Psoas muscle (tissue), 8 donors: ENCODE results near the gene SRL. TPM values are rescaled to one million over a fixed set of nuclear protein-coding genes. Genes with fewer than 3 reads are reported as not detected.
A peak's percentile ranks its signal among the peaks of the same experiment; 100 is the strongest.
"Not testable (repeated sequence)": the region's sequence is repeated elsewhere in the genome, so short reads cannot be mapped to it uniquely, and the experiment has no call there.

Source experiments
- ATAC-seq, 4 donors: fragments of 200-7000 bp; cut with Tn5 transposase; one replicate each; pipeline ENCODE4 v1.9.1; 2020; ENCODE audit warnings: moderate library complexity in 3 of 4, mild to moderate bottlenecking in 2 of 4
- DNase-seq, 2 donors: peaks; one replicate each; pipeline ENCODE4 v3.0.0-alpha.2; 2020
- H3K27ac ChIP-seq: fragments of 200-600 bp; one replicate; pipeline ENCODE4 v1.8.0; 2022
- H3K27me3 ChIP-seq, 3 donors: fragments of 200-600 bp in 1 of 3; one replicate each; pipeline versions ENCODE4 v1.6.1 to v1.8.0; 2013 to 2022; ENCODE audit warnings: low read length in 2 of 3, mild to moderate bottlenecking in 2 of 3, moderate library complexity in 1 of 3; ENCODE audit not compliant: insufficient read depth in 3 of 3
- H3K36me3 ChIP-seq, 2 donors: fragments of 200-600 bp in 1 of 2; one replicate each; pipeline versions ENCODE4 v1.6.1 to v1.8.0; 2013 to 2022; ENCODE audit warnings: low read depth in 1 of 2, mild to moderate bottlenecking in 1 of 2, moderate library complexity in 1 of 2; ENCODE audit not compliant: insufficient read depth in 1 of 2
- H3K4me1 ChIP-seq: fragments of 200-600 bp; one replicate; pipeline ENCODE4 v1.8.0; 2022
- H3K4me3 ChIP-seq: fragments of 200-600 bp; one replicate; pipeline ENCODE4 v1.8.0; 2022; ENCODE audit warnings: mild to moderate bottlenecking
- H3K9me3 ChIP-seq: fragments of 200-600 bp; one replicate; pipeline ENCODE4 v1.8.0; 2022
- WGBS, 3 donors: extraction: QIAGEN DNeasy Blood & Tissue Kit; methylation state at CpG; one replicate each; pipeline versions ENCODE4 v1.1.6 to v1.1.7; 2013; 5-methylcytosine and 5-hydroxymethylcytosine counted together
- intact Hi-C, 2 donors: fragments of 100-400 bp; cut with DNase I; formaldehyde crosslinking; loops; one replicate each; pipeline versions ENCODE4 v1.11.0 to v1.14.2; 2022
- polyA plus RNA-seq, 3 donors: library from polyadenylated mRNA; stranded (reverse); fragments of 200-250 nt; gene quantifications; one replicate each; pipeline ENCODE4 v1.2.3, GENCODE V29; 2013
- total RNA-seq, 4 donors: library from RNA; stranded (reverse); fragmentation: NEBNext Ultra II Directional in 2 of 4; extraction: Animal tissue kit (Norgen Biotek cat#: 25700) in 2 of 4; gene quantifications; one replicate each; pipeline versions ENCODE4 v1.2.1 to v1.2.4, GENCODE V29; 2021 to 2023
- TF ChIP-seq, protein P1 (sequence below): fragments of 200-600 bp; IDR thresholded peaks from one replicate; pipeline ENCODE4 v1.8.0; 2022; ENCODE audit warnings: antibody characterized with exemption
- donor health status: healthy with polysubstance abuse.
- donor health status: DM: no; HTN: no; CAD: no; lungs with moderate emphysema.
- donor health status: Bipolar disorder and iron deficiency.
- donor health status: healthy.
- donor health status: DM: yes; HTN: yes; CAD: no.
- donor health status: DM: no; HTN: no; CAD: no.
- donor health status: DM: no; HTN: no; CAD: no.
- donor health status: DM: yes; HTN: yes; CAD: no.

SRL gene
- total and polyA plus RNA-seq, 7 donors = 196 to 552 (median 305) TPM

DNA sequence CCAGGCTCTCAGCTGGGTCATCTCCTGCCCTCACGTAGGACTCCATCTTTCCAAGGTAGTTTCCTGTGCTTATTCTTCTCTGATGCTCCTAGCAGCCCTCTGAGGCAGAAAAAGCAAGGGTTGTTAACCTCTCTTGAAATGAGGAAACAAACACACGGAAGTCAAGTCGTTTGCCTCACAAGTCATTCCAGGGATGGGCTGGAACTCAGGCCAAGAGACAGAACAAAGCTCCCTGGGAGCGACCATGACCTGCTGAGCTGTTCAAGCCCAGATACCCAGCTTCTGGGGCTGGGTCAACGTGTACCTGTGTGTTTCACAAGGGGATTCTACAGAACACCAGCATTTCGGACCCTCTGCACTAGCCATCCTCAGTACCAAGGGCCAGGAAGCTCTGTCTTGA is 28.1 kb downstream of the SRL start:
- no peaks in the 10 kb centered on the region for H3K27me3 ChIP-seq
- TF ChIP-seq, protein P1, sequence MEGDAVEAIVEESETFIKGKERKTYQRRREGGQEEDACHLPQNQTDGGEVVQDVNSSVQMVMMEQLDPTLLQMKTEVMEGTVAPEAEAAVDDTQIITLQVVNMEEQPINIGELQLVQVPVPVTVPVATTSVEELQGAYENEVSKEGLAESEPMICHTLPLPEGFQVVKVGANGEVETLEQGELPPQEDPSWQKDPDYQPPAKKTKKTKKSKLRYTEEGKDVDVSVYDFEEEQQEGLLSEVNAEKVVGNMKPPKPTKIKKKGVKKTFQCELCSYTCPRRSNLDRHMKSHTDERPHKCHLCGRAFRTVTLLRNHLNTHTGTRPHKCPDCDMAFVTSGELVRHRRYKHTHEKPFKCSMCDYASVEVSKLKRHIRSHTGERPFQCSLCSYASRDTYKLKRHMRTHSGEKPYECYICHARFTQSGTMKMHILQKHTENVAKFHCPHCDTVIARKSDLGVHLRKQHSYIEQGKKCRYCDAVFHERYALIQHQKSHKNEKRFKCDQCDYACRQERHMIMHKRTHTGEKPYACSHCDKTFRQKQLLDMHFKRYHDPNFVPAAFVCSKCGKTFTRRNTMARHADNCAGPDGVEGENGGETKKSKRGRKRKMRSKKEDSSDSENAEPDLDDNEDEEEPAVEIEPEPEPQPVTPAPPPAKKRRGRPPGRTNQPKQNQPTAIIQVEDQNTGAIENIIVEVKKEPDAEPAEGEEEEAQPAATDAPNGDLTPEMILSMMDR = no peak
- WGBS, 3 donors = 28 to 48% (median 29%) methylated on average over 6 of the region's 6 CpGs
- no peak for DNase-seq
- H3K4me1 ChIP-seq = peaks cover 84% of the 10 kb centered on the region
- peak overlapping the region; percentile 19 for H3K4me3 ChIP-seq
- no peaks in the 10 kb centered on the region for H3K9me3 ChIP-seq
- ATAC-seq = peak in 1 of 4 donors; percentile 0
- peak overlapping the region; percentile 98 for H3K27ac ChIP-seq
- peaks cover 0 to 6% of the 10 kb centered on the region in 2 donors for H3K36me3 ChIP-seq
- intact Hi-C loops = loop anchor here in 1 of 2 donors (2.0 kb wide), 1 partner anchor 19 kb away; no protein-coding TSS in a partner anchor

DNA sequence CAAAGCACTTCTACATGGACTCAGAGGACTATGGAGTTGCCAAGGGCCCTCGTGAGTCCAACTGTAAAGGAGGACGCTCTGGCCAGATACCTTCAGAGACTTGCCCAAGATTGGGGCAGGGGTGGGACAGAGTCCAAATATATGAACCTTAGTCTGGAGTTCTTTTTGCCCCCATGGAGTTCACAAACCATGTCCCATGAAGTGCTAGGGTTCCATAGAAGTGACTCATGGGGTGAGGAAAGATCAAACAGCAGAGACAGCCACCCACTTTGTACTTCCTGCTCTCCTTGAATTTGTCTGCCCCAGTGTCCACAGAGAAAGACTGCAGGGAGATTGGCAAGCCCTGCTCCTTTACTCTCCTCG is 29.0 kb downstream of the SRL start:
- Histone ChIP-seq H3K4me1 (peaks cover 84% of the 10 kb centered on the region), H3K9me3 (no peaks in the 10 kb centered on the region), H3K4me3 (no peak overlapping the region), H3K27me3 (no peaks in the 10 kb centered on the region), H3K36me3 (peaks cover 0 to 6% of the 10 kb centered on the region in 2 donors), H3K27ac (peak overlapping the region; percentile 98)
- TF ChIP-seq, protein P1 = no peak
- intact Hi-C loops = no loop called here
- peak in 1 of 2 donors; percentile 64 for DNase-seq
- peak; percentile 35 to 63 (median 50) for ATAC-seq
- WGBS, 3 donors = 37 to 65% (median 38%) methylated on average over 3 of the region's 3 CpGs

DNA sequence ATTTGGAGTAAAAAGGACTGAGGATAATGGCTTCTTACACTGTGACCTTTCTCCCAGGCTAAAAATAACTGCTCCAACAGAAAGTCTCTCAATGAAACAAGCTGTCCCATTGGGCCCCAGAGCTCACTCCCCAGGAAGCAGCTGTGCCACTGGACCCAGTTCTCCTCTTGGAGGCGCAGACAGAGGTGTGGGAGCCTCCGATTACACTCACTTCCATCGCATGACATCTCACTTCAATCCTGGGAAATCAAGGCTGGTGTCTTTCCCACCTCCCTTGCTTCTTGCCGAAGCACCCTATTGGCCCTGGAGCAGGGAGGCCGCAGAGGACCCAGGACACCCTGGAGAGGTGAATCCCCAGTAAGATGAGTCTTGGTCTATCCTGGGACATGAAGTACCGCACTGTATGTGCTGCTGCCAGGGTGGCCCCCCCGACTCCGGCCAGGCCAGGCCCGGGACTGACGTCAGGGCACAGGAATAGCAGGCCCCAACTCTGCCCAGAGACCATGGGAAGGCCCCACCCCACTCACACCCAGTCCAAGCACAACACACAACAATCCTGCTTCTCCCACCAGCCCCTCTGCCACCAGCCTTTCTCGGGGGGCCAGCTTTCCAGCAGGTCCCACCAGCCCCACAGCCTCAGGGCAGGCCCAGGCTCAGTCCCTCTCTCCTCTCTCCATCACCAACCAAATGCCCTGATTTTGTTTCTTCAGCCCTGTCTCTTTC is 29.5 kb downstream of the SRL start:
- peak overlapping the region; percentile 24 for H3K4me3 ChIP-seq
- peak overlapping the region; percentile 98 for H3K27ac ChIP-seq
- ATAC-seq = peak; percentile 69 to 80 (median 74)
- H3K9me3 ChIP-seq = no peaks in the 10 kb centered on the region
- no peaks in the 10 kb centered on the region for H3K27me3 ChIP-seq
- 32 to 39% (median 36%) methylated on average over 11 of the region's 11 CpGs for WGBS, 3 donors
- peaks cover 84% of the 10 kb centered on the region for H3K4me1 ChIP-seq
- intact Hi-C loops = no loop called here
- peaks cover 0 to 6% of the 10 kb centered on the region in 2 donors for H3K36me3 ChIP-seq
- peak; percentile 87 to 96 for DNase-seq
- TF ChIP-seq, protein P1 = no peak

GRCh38 chr16:4211445-4212210 is 30.3 kb downstream of the SRL start:
- H3K27me3 ChIP-seq, intact Hi-C loops, ATAC-seq, DNase-seq, H3K9me3 ChIP-seq, H3K36me3 ChIP-seq: not testable (repeated sequence)
- peak overlapping the region; percentile 24 for H3K4me3 ChIP-seq
- peak overlapping the region; percentile 98 for H3K27ac ChIP-seq
- peaks cover 84% of the 10 kb centered on the region for H3K4me1 ChIP-seq
- WGBS, 3 donors = 85 to 87% (median 87%) methylated on average over 18 to 22 of the region's 22 CpGs

- Histone ChIP-seq H3K27me3 (no peaks in the 10 kb centered on the region), H3K9me3 (no peaks in the 10 kb centered on the region), H3K27ac (peak overlapping the region; percentile 82), H3K4me3 (no peak overlapping the region), H3K4me1 (peaks cover 88% of the 10 kb centered on the region), H3K36me3 (peaks cover 0 to 16% of the 10 kb centered on the region in 2 donors)
- 54 to 69% (median 57%) methylated on average over 6 of the region's 6 CpGs for WGBS, 3 donors
- no peak for DNase-seq
- ATAC-seq = no peak
- TF ChIP-seq, protein P1 = no peak
- intact Hi-C loops = loop anchor here in 1 of 2 donors (5.0 to 10.0 kb wide), 2 partner anchors 33 to 125 kb away; partner anchors contain the start of gene SRL
These were observed 32.2 kb downstream of the SRL start for GRCh38 chr16:4209666-4210065.
